A673 (cell line): ENCODE measurements around the gene LRRC37A.
"Not testable (repeated sequence)": the region's sequence is repeated elsewhere in the genome, so short reads cannot be mapped to it uniquely, and the experiment has no call there.

ENCODE experiments used
- EZH2 ChIP-seq: fragments of 200-600 bp; sonication (generic); IDR thresholded peaks from 2 replicates; pipeline ENCODE4 v1.6.1; 2017; ENCODE audit warnings: borderline replicate concordance, low read depth, mild to moderate bottlenecking, mixed read lengths, antibody characterized with exemption, low read length; ENCODE audit not compliant: poor library complexity, severe bottlenecking
- TF ChIP-seq, protein P1 (sequence below): fragments of 300-800, 200-600 bp; sonication (generic); conservative IDR thresholded peaks from 2 replicates; pipeline ENCODE4 v1.5.1; 2017; ENCODE audit warnings: low read depth, mild to moderate bottlenecking, antibody characterized with exemption, low read length, moderate library complexity, mixed read lengths

DNA sequence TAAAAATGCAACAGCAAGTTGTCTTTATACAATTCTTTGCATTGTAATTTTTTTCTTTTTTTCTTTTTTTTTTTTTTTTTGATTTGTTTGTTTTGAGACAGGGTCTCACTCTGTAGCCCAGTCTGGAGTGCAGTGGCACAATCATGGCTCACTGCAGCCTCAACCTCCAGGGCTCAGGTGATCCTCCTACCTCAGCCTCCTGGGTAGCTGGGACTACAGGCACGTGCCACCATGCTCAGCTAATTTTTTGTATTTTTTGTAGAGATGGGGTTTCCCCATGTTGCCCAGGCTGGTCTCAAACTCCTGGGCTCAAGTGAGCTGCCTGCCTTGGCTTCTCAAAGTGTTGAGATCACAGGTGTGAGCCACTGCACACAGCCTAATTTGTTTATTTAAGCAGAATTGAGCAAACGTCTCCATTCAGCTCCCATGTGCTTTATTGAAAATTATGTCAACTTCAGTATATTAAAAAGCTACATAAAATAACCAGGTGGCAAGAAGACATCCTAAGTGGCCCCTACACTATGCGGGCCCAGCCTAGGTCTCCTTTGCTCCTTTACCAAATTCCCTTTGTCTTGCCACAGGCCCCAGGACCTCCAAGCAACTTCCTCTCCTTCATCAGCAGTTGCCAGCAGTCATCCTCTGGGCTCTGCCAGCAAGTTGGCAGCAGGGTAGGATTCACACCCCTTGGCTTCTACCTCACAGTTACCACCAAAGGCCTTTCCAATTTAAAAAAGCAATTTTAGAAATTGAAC lies 18.0 kb upstream of the LRRC37A start:
- not testable (repeated sequence) for TF ChIP-seq EZH2
- TF ChIP-seq, protein P1, sequence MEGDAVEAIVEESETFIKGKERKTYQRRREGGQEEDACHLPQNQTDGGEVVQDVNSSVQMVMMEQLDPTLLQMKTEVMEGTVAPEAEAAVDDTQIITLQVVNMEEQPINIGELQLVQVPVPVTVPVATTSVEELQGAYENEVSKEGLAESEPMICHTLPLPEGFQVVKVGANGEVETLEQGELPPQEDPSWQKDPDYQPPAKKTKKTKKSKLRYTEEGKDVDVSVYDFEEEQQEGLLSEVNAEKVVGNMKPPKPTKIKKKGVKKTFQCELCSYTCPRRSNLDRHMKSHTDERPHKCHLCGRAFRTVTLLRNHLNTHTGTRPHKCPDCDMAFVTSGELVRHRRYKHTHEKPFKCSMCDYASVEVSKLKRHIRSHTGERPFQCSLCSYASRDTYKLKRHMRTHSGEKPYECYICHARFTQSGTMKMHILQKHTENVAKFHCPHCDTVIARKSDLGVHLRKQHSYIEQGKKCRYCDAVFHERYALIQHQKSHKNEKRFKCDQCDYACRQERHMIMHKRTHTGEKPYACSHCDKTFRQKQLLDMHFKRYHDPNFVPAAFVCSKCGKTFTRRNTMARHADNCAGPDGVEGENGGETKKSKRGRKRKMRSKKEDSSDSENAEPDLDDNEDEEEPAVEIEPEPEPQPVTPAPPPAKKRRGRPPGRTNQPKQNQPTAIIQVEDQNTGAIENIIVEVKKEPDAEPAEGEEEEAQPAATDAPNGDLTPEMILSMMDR, result not testable (repeated sequence)
